Measurements from ENCODE around the gene SOAT2.
A peak's percentile ranks its signal among the peaks of the same experiment; 100 is the strongest.
"Not testable (repeated sequence)": the region's sequence is repeated elsewhere in the genome, so short reads cannot be mapped to it uniquely, and the experiment has no call there.

SOAT2 gene

GRCh38 chr12:53090105-53090504, 13.2 kb upstream of the SOAT2 start:
- DNase-seq: no peak

- no peak for DNase-seq
These were observed 12.7 kb upstream of the SOAT2 start for GRCh38 chr12:53090554-53090953.

GRCh38 chr12:53091756-53092155, 11.5 kb upstream of the SOAT2 start:
- DNase-seq: no peak

DNA sequence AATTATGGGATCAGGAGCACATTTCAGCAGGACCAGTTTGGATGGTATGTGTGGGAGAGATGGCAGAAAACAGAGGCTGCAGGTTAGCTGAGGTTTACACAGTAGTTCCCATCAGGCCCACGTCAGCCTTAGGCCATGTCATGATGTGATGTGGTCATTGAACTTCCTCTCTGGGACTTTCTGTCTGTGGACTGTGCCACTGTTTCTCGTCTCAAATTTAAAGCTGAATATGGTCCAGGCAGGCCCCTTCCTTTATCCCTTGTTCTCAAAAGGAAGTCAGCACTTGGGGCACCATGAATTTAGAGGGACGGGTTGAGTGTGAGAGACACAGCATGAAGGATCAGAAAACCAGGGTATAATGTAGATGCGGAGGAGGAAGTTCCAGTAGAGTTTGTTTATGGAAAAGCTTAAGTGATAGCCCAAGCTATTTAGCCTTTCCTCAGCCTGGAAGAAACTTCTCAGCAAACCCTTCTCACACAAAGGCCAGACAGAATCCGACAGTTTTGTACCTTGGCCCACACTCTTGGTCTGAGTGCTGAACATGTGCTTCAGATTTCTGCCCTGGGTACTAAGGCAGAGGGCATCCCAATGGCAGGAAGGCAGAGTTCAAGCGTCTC, 9.4 kb upstream of the SOAT2 start:
- DNase-seq: no peak

DNA sequence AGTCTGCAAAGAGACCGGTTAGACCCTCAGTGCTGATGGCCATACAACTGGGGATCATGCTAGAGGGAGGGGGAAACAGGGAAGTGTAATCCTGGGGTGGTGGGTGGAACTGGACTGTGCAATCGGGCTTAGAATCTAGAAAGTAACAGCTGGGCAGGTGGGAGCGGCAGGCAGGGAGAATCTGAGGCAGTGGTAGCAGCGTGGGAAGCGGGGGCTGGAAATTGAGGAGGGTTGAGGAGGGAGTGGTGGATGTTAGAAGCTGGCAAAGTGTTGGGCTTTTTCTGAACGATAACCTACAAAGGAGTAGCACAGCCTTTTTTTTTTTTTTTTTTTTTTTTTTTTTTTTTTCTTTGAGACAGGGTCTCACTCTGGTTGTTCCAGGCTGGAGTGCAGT, 8.9 kb upstream of the SOAT2 start:
- DNase-seq: no peak

DNA sequence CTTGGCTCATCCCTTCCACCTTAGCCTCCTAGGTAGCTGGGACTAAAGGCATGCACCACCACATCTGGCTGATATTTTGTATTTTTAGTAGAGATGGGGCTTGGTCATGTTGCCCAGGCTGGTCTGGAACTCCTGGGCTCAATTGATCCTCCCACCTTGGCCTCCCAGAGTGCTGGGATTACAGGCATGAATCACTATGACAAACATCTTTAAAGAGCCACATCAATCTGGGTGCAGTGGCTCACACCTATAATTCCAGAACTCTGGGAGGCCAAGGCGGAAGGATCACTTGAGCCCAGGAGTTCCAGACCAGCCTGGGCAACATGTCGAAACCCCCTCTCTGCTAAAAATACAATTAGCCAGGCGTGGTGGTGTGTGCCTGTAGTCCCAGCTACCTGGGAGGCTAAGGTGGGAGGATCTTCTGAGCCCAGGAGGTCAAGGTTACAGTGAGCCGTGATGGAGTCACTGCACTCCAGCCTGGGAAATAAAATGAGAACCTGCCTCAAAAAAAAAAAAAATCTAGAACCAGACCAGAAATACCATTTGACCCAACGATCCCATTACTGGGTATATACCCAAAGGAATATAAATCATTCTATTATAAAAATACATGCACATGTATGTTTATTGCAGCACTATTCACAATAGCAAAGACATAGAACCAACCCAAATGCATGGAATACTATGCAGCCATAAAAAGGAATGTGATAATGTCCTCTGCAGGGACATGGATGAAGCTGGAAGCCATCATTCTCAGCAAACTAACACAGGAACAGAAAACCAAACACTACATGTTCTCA, 8.3 kb upstream of the SOAT2 start:
- not testable (repeated sequence) for DNase-seq

- not testable (repeated sequence) for DNase-seq
These were observed 7.7 kb upstream of the SOAT2 start for GRCh38 chr12:53095596-53095895.

- peak; percentile 78 for DNase-seq
These were observed 7.1 kb upstream of the SOAT2 start for GRCh38 chr12:53096089-53096741.

GRCh38 chr12:53096759-53097158, 6.5 kb upstream of the SOAT2 start:
- no peak for DNase-seq

GRCh38 chr12:53097207-53097563, 6.1 kb upstream of the SOAT2 start:
- peak; percentile 53 for DNase-seq

- peak; percentile 70 for DNase-seq
These were observed 5.5 kb upstream of the SOAT2 start, which contains the start of gene IGFBP6 for GRCh38 chr12:53097564-53098353. Gene IGFBP6, plus strand, starts transcription at chr12:53097667. Its CDS starts 51 bp downstream, at chr12:53097718.

DNA sequence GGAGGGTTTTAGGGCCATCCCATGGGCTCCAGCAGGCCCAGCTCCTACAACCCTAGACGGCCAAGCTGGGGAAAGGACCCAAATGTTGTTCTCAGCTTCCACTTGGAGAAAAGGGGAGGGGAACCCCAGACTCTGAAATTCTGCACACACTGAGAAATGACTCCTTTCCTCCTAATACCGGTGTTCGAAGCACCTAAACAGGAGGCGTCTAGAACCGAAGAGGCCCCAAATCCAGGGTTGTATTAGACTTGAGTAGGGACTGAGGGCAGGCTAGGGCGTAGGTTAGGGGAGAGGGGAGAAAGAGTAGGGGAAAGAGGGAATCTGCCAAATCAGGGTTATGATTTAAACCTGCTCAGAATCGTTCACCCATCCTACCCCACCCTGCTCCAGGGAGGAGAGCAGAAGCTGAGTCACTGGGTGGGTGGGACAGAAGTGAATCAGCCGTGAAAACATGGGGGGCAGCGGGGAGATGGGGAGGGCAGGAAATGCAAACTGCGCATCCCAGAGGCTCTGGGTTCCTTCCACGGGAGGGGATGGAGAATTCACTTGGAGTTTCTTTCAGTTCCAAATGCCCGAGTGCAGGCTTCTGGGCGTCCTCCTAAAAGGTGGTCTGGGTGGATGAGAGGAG, 4.8 kb upstream of the SOAT2 start:
- DNase-seq: peak; percentile 91

DNA sequence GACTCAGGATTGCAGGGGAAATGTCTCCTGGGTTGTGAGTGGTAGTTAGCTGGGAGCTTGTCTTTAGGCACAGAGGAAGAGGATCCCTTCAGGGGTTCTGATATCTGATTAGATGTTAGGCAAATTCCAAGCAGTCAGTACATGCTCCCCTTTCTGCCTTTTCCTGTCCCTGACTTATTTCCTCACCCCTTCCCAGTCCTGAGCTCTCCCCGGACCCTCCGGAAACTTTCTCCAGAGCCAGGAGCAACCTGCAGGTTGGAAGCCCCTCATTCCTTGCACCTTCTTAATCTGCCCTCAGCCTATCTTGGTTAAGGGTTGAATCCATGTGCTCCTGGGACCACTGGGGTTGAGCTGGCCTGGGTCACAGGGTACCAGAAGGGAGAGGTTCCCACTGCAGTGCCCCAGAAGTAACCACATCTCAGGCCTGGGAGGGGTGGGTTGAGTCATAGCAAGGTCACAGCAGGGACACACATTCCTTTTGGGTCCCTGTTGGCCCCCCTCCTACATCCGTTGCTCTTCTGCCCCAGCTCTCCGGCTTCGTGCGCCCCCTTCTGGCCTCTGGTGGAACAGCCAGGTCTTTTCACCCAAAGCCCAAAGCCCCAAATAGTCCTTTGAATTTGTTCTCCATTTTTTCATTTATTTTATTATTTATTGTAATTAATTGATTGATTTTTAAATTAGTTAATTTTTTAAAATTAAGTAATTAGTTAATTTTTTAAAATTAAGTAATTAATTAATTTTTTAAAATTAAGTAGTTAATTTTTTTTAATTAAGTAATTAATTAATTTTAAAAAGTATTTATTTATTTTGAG, 4.0 kb upstream of the SOAT2 start:
- DNase-seq: peak; percentile 98

DNA sequence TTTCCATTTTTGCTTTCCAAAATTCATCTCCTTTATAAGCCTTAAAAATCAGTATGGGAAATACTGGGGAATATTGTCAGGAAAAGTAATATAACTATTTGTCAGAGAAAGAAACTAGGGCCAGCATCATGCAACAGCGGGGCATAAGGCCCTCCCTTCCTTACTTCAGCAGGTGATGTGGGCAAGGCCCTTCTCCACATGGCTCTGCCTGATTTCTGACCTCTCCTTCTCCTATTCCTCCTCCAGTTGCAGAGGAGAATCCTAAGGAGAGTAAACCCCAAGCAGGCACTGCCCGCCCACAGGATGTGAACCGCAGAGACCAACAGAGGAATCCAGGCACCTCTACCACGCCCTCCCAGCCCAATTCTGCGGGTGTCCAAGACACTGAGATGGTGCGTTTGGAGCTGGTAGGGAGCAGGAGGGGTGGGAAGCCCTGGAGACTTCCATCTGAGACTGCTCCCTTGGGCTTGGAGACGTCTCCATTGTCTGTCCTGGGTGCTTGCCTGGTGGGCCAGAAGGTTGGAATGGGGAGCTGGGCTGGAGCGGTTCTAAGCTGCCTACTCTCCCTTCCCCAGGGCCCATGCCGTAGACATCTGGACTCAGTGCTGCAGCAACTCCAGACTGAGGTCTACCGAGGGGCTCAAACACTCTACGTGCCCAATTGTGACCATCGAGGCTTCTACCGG, 2.7 kb upstream of the SOAT2 start:
- no peak for DNase-seq

DNA sequence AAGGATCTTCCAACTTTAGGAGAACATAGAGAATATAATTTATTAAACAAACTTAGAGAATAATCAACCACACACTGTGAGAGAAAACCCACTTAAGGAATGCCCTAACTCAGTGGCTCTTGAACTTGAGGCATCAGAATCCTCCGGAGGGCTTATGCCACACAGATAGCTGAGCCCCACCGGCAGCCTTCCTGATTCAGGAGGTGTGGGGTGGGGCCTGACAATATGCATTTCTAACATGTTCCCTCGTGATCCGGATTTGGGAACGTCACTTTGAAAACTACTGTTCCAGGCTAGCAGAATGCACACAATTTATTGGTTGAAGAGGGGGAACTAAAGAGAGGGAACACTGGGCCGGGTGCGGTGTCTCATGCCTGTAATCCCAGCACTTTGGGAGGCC, 2.0 kb upstream of the SOAT2 start:
- no peak for DNase-seq

- DNase-seq: no peak
These were observed 1.1 kb upstream of the SOAT2 start for GRCh38 chr12:53101931-53102781.

DNA sequence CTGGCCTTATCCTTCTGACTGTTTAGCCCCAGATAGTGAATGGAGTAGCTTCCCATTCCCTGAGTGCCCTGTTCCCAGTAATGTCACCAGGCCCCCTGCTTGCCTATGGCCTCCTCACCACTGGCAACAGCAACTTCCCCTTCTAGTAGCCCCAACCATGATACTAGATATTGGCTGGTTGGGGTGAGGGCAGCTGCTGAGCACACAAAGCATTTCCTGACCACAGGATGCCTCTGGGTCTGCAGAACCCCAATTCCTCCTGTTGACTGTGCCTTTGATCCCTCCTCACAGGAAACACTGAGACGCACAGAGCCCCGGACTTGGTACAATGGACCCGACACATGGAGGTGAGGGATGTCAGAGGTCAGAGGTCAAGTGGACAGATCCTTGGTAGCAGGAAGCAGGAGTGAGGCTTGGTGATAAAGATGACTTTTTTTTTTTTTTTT, 597 bp downstream of the SOAT2 start:
- DNase-seq: no peak

DNA sequence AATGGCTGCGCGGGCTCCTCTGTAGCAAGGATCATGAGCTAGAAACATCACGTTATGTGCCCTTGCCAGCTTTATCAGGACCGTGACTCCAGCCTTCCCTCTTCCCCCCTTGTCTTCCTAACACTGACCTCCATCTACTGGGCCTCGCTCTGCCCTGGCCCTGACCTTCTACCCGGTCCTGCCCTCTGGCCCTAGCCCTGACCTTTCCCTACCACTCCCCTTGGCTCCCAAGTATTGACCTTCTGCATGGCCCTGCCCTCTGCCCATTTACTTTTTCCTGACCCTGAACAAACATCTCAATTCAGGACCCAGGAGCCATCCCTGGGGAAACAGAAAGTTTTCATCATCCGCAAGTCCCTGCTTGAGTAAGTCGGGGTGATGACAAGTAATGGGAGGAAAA, 2.0 kb downstream of the SOAT2 start:
- DNase-seq: no peak

DNA sequence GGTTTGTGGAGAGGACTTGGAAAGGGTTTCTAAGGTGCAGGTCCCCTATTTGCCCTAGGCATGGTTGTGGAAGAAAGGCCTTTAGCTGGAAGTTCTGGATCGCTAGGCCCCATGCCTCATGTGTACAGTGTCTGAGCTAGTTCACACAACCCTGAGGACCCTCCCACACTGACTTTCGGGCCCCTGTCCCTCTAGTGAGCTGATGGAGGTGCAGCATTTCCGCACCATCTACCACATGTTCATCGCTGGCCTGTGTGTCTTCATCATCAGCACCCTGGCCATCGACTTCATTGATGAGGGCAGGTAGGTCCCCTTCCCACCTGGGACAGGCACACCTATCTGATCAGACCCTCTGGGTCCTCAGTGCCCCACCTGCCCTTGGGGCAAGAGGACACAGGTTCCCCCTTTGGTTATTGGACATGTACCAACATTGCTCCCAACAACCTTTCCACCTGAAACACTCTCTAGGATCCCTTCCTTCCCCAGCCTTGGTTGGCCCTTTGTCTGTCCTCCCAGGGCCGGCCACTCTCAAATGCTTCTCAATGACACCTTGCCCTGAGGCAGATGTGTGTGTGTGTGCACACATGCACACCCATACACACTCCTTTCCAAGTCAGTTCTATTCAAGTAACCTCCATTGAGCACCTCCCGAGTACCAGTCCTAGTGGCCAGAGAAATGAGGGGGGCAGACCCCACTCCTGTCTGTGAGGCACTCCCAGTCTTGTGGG, 2.6 kb downstream of the SOAT2 start:
- DNase-seq: no peak

- DNase-seq: no peak
These were observed 3.8 kb downstream of the SOAT2 start for GRCh38 chr12:53107122-53107521.
